HG03354 (cell line): ENCODE data around the gene RELT.

Experiments
- ATAC-seq: cut with Tn5 transposase; IDR thresholded peaks from one replicate; pipeline ENCODE4 v1.9.1; 2021; ENCODE audit warnings: mild to moderate bottlenecking; ENCODE audit not compliant: unreplicated experiment, poor library complexity, severe bottlenecking

The RELT gene

DNA sequence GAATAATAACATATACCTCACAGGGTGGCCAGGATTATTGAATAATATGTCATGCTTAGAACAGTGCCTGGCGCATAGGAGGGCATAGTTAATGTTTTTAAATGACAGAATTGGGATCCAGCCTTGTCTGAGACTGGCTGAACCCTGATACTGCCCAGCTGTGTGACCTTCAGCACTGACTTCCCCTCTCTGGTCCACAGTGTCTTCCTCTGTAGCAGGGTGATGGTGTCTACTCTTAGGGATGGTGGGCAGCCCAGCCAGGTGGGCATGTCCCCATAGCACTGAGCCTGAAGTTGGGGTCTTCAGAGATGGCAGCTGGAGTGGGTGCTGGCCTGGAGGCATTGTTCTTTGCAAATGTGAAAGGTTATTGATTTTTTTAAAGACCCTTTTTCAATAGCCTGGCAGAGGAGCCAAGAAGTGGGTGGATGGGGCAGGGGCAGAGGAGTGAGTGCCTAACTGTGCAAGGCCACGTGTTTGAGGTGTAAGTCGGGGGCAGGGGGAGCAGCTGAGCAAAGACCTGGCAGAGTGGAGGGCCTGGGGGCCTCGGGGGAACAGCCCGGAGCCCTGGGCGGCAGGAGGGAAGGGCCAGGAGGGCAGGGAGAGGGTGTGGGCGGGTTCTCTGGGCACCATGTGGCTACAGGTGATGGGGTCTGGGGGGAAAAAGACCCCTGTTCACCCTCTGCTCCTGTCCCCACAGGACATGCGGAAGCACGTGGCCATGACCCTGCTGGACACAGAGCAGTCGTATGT, 29.8 kb upstream of the RELT start:
- no peak for ATAC-seq

DNA sequence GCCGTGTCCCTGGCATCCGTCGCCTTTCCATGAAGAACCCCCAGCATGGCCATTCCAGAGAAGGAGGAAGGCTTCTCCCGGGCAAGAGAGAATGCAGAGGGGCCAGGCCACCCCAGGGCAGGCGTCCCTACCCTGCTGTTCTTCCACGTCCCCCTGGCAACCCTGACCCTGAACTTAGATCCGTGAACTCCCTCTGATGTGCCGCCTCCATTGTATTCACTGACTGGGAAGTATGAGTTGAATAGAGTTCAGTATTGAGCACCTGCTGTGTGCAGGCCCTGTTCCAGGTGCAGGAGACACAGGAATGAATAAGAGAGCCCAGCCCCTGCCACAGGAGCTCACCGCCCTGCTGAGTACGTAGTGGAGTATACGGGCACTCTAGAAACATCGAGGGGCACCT, 29.1 kb upstream of the RELT start:
- ATAC-seq = no peak

DNA sequence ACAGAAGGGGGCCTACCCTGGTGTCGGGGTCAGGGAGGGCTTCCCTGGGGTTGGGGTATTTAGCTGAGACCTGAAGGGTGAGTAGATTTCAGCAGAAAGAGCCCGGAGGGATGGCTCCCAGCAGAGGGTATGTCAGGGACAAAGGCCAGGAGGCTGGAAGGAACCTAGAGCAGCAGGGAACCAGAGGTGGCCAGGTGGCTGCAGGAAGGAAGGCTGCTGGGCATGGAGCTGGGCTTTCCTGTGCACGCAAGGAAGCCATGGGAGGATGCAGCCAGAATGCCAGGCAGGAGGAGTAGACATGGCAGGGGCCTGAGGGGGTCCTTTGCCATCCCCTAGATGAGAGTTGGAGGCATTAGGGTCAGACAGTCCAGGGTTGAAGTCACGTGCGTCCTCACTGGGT, 27.4 kb upstream of the RELT start:
- no peak for ATAC-seq

DNA sequence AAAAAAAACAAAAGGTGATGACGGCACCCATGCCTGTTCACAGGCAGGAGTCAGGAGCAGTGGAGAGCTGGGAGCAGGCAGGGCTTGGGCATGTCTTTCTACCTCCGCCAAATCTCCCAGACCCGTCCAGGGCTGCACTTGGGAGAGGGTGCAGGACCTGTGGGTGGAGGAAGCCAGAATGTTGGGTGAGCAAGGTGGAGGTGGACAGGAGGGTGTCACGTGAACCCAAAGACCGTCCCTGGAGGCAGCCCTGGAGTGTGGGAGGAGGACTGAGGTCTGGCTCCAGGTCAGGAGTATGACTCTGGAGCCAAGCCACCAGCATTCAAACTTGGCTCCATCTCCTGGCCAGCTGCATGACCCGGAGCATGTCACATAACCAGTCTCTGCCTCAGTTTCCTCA, 26.6 kb upstream of the RELT start:
- no peak for ATAC-seq

DNA sequence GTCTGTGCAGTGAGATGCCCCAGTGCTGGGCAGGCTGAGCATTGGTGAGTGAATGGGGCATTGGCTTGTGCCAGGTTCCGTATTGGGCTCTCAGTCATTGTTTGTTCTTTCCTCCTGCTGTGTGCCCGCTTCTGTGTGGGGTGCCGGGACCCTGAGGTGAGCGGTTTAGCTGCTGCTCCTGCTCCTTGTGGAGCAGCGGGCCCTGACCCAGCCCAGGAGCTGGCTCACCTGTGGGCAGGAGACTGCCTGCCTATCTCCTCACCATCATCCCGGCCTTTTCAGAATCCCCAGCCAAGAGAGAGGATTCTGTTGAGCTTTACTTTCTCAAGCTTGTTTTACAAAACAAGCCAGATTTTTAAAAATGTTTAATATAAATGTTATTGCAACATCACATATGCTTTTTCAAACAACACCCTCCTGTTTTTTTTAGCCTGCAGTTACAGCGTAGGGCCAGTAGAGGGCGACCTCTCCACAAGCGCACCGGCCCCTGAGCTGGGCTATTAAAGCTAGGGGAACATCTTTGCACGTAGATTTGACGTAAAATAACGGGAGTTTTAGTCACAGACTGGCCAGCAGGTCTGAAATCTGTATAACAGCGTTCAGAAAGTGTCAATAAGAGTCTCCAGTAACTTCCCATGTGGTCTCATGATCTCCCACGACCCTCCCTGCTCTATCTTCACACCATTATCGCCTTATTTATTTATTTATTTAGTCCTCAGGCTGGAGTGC, 25.1 kb upstream of the RELT start:
- ATAC-seq = no peak

DNA sequence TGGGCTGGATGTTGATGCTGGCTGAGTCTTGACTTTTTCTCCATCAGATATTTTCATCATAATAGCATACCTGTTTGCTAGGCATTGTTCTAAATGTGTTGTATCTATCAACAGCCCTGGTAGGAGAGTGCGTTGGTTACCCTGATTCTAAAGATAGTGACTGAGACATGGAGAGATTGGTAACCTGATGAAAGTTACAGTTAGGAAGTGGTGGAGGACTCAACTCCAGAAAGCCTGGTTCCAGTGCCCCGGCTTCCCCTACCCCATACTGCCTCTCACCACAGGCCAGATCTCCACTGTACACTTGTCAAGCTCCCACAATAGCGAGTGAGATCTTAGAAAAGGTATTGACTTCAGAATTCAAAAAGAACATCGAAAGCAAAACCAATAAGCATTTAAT, 22.8 kb upstream of the RELT start:
- ATAC-seq = no peak

DNA sequence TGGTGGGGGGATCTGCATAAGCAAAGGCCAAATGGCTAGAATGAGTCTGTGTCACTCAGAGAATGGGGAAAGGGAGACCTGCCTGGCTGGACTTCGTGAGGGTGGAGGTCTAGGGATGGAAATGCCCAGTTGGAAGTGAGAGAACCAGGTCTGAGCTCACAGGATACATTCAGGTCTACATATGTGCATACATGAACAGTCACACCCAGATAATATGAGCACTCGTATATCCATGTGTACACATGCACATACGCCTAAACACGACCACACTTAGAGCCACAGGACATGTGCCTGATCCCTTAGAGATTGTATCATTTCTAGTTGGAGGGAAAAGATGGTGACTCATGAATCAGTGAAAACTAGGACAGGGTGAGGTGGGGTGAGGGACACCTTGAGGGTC, 21.1 kb upstream of the RELT start:
- ATAC-seq = no peak

DNA sequence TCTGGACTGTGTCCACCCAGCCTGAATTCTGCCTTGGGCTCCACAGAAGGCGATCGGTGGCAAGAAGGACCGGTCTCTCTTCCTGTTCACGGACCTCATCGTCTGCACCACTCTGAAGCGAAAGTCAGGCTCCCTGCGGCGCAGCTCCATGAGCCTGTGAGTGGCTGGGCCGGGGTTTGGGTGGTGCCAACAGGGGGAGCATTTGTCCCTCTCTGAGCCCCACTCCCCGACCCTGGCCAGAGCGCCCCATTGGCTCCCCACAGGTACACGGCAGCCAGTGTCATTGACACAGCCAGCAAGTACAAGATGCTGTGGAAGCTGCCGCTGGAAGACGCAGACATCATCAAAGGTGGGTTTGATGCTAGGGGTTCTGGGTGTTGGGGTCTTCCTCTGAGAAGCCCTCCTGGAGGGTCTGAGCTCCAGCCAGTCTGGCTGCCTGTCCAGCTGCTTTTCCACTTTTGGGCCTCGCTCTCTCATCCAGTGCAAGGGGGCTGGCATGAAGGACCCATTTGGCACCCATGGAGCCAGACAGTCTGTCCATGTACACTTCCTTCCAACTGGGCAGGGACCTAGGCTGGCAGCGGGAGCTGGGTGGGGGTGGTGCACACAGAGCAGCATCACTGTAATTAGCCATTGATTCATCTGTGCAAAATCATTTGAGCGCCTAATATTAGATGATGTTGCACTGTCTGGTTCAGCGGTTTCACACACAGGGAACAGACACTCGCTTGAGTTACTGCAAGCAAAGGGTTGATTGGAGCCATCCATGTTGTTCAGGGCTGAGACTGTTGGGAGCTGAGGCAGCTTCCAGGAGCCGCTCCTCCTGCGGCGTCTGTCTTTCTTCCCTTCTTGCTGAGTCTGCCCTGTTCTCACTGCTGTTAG, 19.0 kb upstream of the RELT start:
- no peak for ATAC-seq

DNA sequence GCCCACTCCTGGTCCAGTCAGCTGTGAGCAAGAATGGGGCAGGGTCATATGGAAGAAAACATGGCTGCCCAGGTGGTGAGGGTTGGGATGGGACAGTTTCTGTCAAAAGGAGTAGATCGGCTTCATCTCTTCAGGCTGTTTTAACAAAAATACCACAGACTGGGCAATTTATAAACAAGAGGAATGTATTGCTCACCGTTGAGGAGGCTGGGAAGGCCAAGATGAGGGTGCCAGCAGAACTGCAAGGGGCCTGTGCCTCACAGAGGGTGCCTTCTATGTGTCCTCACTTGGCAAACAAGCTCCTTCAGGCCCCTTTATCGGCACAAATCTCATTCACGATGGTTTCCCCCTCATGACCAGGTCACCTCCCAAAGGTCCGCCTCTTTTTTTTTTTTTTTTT, 18.1 kb upstream of the RELT start:
- no peak for ATAC-seq

DNA sequence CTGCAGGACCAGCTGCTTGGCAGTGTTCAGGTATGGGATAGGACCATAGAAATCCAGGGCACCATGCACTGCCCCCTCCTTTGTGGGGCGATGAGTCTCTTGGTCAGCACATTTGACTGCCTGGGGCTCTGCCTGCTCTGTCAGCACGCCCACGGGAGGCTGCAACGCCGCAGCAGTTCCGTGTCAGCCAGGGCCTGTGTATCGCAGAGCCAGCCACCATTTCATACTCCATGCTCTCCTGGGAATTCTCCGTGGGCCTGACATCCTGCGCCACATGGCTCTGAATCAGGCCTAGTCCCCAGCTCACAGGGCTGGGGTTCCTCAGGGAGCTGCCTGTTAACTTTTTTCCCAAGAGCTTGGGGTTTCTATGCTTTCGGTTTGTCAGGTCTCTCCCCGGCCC, 16.9 kb upstream of the RELT start:
- no peak for ATAC-seq

DNA sequence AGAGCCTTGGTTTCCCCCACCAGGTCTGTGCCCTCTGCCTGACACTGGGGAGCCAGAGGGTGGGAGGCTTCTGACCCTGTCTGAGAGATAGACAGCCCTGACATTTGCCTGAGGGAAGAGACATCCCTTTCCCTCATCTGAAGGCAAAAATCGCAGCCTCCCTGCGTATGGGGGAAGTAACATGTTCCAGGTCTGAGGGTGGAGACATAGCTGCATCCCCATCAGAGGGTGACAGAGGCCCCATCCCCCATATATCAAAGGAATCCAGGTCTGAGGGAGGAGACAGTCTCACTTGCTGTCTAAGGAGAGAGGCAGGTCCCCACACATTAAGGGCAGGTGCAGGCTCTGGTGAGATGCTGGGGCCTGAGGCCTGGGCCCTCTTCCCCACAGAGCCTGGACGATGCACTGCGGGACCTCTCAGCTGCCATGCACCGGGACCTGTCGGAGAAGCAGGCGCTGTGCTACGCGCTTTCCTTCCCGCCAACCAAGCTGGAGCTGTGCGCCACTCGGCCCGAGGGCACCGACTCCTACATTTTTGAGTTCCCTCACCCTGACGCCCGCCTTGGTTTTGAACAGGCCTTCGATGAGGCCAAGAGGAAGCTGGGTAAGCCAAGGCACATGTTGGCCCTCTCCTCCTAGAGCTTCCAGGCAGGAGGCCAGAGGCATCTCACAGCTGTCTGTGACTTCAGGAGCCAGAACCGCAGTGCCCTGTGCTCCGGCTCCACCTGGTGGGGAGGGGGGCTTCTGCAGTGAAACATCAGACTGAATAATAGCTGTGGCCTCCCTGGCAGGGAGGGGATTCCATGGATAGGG, 16.1 kb upstream of the RELT start:
- ATAC-seq = no peak

DNA sequence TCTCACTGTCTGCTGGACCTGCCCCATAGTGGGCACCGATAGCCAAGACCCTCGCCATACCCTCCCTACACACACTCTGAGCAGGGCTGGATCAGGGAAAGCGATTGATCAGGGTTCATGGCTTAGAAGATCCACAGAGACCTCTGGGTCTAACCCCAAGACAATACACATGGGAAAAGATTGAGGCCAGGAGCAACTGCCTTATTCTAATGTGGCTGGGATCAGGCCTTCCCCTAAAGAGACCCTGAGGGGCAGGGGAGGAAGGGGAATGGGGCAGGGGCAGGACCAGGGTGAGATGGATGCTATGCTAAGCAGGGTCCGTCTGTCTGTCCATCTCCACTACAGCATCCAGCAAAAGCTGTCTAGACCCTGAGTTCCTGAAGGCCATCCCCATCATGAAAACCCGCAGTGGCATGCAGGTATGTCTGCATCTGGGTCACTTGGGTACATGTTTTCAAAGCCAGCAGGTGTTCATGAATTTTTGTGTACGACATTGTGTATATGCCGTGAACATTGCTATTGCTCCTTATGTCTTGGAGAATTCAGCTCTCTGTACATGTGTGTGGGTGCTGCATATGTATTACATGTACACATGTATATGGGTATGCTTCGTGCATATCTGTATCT, 15.3 kb upstream of the RELT start:
- ATAC-seq = no peak

DNA sequence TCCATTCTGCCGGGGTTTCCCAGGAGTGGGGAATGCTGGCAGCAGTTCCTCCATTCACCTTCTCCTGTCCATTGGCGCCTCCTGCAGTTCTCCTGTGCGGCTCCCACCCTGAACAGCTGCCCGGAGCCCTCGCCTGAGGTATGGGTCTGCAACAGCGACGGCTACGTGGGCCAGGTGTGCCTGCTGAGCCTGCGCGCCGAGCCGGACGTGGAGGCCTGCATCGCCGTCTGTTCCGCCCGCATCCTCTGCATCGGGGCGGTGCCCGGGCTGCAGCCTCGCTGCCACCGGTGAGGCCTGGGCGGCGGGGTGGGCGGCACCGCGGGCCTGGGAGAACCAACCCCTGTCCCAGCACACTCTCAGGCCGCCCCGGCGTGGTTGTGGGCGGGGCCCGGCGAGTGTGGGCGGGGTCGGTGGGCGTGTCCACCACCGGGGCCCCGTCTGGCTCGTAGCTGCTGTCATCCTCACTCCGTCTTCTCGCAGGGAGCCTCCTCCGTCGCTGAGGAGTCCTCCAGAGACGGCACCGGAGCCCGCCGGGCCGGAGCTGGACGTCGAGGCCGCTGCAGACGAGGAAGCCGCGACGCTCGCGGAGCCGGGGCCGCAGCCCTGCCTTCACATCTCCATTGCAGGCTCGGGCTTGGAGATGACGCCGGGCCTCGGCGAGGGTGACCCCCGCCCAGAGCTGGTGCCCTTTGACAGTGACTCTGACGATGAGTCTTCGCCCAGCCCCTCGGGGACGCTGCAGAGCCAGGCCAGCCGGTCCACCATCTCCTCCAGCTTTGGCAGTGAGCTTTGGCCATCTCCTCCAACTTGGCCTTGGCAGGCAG, 14.0 kb upstream of the RELT start:
- ATAC-seq = no peak

DNA sequence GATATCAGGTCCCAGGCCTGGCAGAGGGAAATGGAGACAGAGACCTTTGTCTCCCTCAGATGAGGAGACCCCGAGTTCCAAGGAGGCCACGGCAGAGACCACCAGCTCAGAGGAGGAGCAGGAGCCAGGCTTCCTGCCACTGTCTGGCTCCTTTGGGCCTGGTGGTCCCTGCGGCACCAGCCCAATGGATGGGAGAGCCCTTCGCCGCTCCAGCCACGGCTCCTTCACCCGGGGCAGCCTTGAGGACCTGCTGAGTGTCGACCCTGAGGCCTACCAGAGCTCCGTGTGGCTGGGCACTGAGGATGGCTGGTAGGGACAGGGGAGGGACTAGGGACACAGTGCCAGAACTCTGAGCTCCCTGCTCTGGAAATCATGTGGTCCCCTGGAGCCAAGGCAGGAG, 13.1 kb upstream of the RELT start:
- no peak for ATAC-seq

DNA sequence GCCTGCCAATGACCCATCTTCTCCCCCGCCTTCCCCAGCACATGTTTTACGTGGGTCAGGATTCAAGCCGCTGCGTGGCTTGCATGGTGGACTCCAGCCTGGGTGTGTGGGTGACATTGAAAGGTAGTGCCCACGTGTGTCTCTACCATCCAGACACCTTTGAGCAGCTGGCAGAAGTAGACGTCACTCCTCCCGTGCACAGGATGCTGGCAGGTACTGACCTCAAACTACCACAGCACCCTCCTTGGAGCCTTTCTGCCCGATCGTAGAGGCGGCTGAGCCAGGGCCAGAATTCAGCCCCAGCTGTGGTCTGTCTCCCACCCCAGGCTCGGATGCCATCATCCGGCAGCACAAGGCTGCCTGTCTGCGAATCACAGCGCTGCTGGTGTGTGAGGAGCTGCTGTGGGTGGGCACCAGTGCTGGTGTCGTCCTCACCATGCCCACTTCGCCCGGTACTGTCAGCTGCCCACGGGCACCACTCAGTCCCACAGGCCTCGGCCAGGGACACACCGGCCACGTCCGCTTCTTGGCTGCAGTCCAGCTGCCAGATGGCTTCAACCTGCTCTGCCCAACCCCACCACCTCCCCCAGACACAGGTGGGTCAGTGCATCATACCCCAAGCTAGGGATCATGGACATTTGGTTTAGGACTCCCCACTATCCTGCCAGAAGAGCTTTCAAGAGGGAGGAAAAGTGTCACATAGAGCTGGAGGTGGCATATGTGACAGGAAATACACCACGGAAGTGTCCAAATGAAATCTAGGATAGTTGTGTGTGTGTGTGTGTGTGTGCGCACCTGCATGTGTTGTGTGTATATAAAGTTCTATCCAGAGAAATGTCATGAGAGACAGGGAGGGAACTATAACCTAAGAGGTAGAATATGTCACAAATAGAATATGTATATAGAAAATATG, 10.6 kb upstream of the RELT start:
- ATAC-seq = no peak

DNA sequence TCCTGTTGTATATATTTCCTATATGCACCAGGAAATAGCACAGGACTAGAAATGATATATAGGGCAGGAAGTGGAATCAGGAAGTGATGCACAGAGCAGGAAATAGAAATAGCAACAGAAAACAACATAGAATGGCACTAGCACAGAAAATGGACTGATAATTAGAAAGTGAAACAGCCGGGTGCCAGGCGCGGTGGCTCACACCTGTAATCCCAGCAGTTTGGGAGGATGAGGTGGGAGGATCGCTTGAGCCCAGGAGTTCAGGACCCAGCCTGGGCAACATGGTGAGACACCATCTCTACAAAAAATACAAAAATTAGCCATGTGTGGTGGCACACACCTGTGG, 10.0 kb upstream of the RELT start:
- no peak for ATAC-seq

DNA sequence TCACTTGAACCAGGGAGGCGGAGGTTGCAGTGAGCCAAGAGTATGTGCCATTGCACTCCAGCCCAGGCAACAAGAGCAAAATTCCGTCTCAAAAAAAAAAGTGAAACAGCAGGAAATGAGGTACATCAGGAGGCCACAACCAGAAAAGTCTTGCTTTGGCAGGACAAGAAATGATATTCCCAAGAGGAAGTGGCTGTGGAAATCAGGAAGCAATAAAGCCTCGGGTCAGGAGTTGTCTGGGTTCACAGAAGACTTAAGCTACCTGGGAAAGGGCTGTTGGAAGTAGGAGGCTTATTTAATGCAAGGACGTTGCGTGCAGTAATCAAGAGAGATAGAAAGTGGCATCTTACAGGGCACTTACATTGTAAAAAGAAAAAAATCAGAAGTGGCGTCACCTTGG, 9.2 kb upstream of the RELT start:
- ATAC-seq = no peak
